Uterus (tissue), 4 donors: ENCODE measurements around the gene SARS1. TPM values are rescaled to one million over a fixed set of nuclear protein-coding genes. Genes with fewer than 3 reads are reported as not detected.

Experiments
- DNase-seq, 2 donors: peaks; one replicate each; pipeline ENCODE4 v3.0.0-alpha.2; 2019 to 2020
- H3K27ac ChIP-seq, 2 donors: fragments of 200-600 bp; sonication (generic); 1 replicate in 1 of 2; 2 replicates in 1 of 2; pipeline ENCODE4 v1.5.1; 2016 to 2018
- H3K27me3 ChIP-seq, 2 donors: fragments of 200-600 bp; sonication (generic); one replicate each; pipeline ENCODE4 v1.5.1; 2018 to 2019; ENCODE audit warnings: control low read depth in 1 of 2
- H3K36me3 ChIP-seq, 2 donors: fragments of 200-600 bp; sonication (generic); one replicate each; pipeline ENCODE4 v1.5.1; 2019; ENCODE audit warnings: control low read depth in 1 of 2
- H3K4me1 ChIP-seq, 2 donors: fragments of 200-600 bp; sonication (generic); one replicate each; pipeline ENCODE4 v1.5.1; 2018 to 2019; ENCODE audit warnings: control low read depth in 1 of 2
- H3K4me3 ChIP-seq, 2 donors: fragments of 200-600 bp; sonication (generic); 1 replicate in 1 of 2; 2 replicates in 1 of 2; pipeline ENCODE4 v1.5.1; 2018 to 2019; ENCODE audit warnings: mild to moderate bottlenecking in 1 of 2
- H3K9me3 ChIP-seq, 2 donors: fragments of 200-600 bp; sonication (generic); one replicate each; pipeline ENCODE4 v1.5.1; 2019; ENCODE audit warnings: control low read depth in 1 of 2
- CTCF ChIP-seq, 4 experiments: fragments of 200-600 bp in 2 of 4; fragments of 450-650 bp in 2 of 4; sonication (generic) in 2 of 4; IDR thresholded peaks; one replicate each; pipeline ENCODE4 v1.5.1; 2016 to 2019; ENCODE audit warnings: antibody characterized with exemption in 4 of 4, mild to moderate bottlenecking in 2 of 4, moderate library complexity in 1 of 4
- POLR2A ChIP-seq, 2 donors: fragments of 450-650 bp; IDR thresholded peaks; one replicate each; pipeline ENCODE4 v1.6.1; 2016; ENCODE audit warnings: antibody characterized with exemption in 2 of 2, mild to moderate bottlenecking in 1 of 2, moderate library complexity in 1 of 2
- intact Hi-C: fragments of 100-400 bp; cut with DNase I; formaldehyde crosslinking; loops from one replicate; pipeline ENCODE4 v1.15.1; 2023; ENCODE audit warnings: low total_unique reads
- total RNA-seq, 4 donors: library from RNA; depleted of rRNA in 3 of 4; stranded (reverse); fragments of >200 nt in 3 of 4; gene quantifications; one replicate each; pipeline versions ENCODE4 v1.1.0 to v1.2.4, GENCODE V29; 2014 to 2023
- donor health status: DM: yes; HTN: yes; CAD: no.

SARS1 gene
- total RNA-seq, 4 donors from 2014 or later, result 98.1 to 138 (median 112) TPM

- no peak for DNase-seq
- no peaks in the 10 kb centered on the region for H3K36me3 ChIP-seq
- no peaks in the 10 kb centered on the region for H3K4me1 ChIP-seq
- TF ChIP-seq CTCF (IDR thresholded peaks at IDR 0.05) (no peak), POLR2A (IDR thresholded peaks at IDR 0.05) (no peak)
- H3K4me3 ChIP-seq, result no peak overlapping the region
- intact Hi-C loops, result no loop called here
- no peak overlapping the region for H3K27ac ChIP-seq
- H3K9me3 ChIP-seq, result no peaks in the 10 kb centered on the region
- no peaks in the 10 kb centered on the region for H3K27me3 ChIP-seq
Measured at GRCh38 chr1:109207467-109208103, 6.1 kb upstream of the SARS1 start.

GRCh38 chr1:109208394-109208793 is 5.3 kb upstream of the SARS1 start:
- intact Hi-C loops, result no loop called here
- DNase-seq, result no peak
- no peaks in the 10 kb centered on the region for H3K27me3 ChIP-seq
- H3K4me3 ChIP-seq, result no peak overlapping the region
- no peaks in the 10 kb centered on the region for H3K4me1 ChIP-seq
- H3K27ac ChIP-seq, result no peak overlapping the region
- TF ChIP-seq CTCF (IDR thresholded peaks at IDR 0.05), result no peak
- TF ChIP-seq POLR2A (IDR thresholded peaks at IDR 0.05), result no peak
- no peaks in the 10 kb centered on the region for H3K36me3 ChIP-seq
- no peaks in the 10 kb centered on the region for H3K9me3 ChIP-seq

GRCh38 chr1:109208836-109209463 is 4.8 kb upstream of the SARS1 start:
- intact Hi-C loops, result no loop called here
- DNase-seq, result no peak
- TF ChIP-seq CTCF (IDR thresholded peaks at IDR 0.05), result no peak
- no peak for TF ChIP-seq POLR2A (IDR thresholded peaks at IDR 0.05)
- no peaks in the 10 kb centered on the region for H3K36me3 ChIP-seq
- no peaks in the 10 kb centered on the region for H3K9me3 ChIP-seq
- H3K27me3 ChIP-seq, result no peaks in the 10 kb centered on the region
- H3K27ac ChIP-seq, result no peak overlapping the region
- peak overlapping the region in 1 of 2 donors; percentile 2 for H3K4me3 ChIP-seq
- H3K4me1 ChIP-seq, result no peaks in the 10 kb centered on the region

GRCh38 chr1:109210058-109210457 is 3.7 kb upstream of the SARS1 start:
- Histone ChIP-seq H3K27ac (no peak overlapping the region), H3K9me3 (no peaks in the 10 kb centered on the region), H3K36me3 (no peaks in the 10 kb centered on the region), H3K27me3 (no peaks in the 10 kb centered on the region), H3K4me3 (no peak overlapping the region), H3K4me1 (no peaks in the 10 kb centered on the region)
- intact Hi-C loops, result no loop called here
- DNase-seq, result no peak
- TF ChIP-seq POLR2A (IDR thresholded peaks at IDR 0.05), result no peak
- no peak for TF ChIP-seq CTCF (IDR thresholded peaks at IDR 0.05)

GRCh38 chr1:109213345-109213823 is 334 bp upstream of the SARS1 start:
- H3K36me3 ChIP-seq, result no peaks in the 10 kb centered on the region
- H3K9me3 ChIP-seq, result no peaks in the 10 kb centered on the region
- no peak for TF ChIP-seq CTCF (IDR thresholded peaks at IDR 0.05)
- TF ChIP-seq POLR2A (IDR thresholded peaks at IDR 0.05), result no peak
- peak overlapping the region; percentile 54 to 89 for H3K4me3 ChIP-seq
- no peaks in the 10 kb centered on the region for H3K27me3 ChIP-seq
- intact Hi-C loops, result no loop called here
- H3K27ac ChIP-seq, result peak overlapping the region; percentile 83 to 90
- H3K4me1 ChIP-seq, result peaks cover 6 to 19% of the 10 kb centered on the region in 2 donors
- DNase-seq, result no peak
